Activated CD8-positive, alpha-beta memory T cell treated with anti-CD3 and anti-CD28 coated beads for 24 hours (primary cell): ENCODE results near the gene PDCD10.

Experiments
- DNase-seq: peaks from one replicate; pipeline ENCODE4 v3.0.0-alpha.2; 2020

The PDCD10 gene

GRCh38 chr3:167734498-167735232 is at the start of gene PDCD10:
TSS of gene PDCD10 (minus strand) at chr3:167734892. CDS start at chr3:167720157, 14,735 bp downstream.
- DNase-seq = peak; percentile 97

GRCh38 chr3:167783781-167784180 is 49.1 kb upstream of the PDCD10 start:
- no peak for DNase-seq

GRCh38 chr3:167780214-167780883 is 45.7 kb upstream of the PDCD10 start:
- DNase-seq = no peak

- no peak for DNase-seq
Observed at GRCh38 chr3:167777356-167777755, 42.7 kb upstream of the PDCD10 start.

GRCh38 chr3:167776066-167776685 is 41.5 kb upstream of the PDCD10 start:
- DNase-seq = no peak

- no peak for DNase-seq
Observed at GRCh38 chr3:167773584-167773983, 38.9 kb upstream of the PDCD10 start.

- DNase-seq = no peak
Observed at GRCh38 chr3:167772992-167773391, 38.3 kb upstream of the PDCD10 start.

GRCh38 chr3:167762296-167762695 is 27.6 kb upstream of the PDCD10 start:
- no peak for DNase-seq

- DNase-seq = no peak
Observed at GRCh38 chr3:167761302-167761701, 26.6 kb upstream of the PDCD10 start.

- DNase-seq = no peak
Observed at GRCh38 chr3:167754049-167754448, 19.4 kb upstream of the PDCD10 start.

- DNase-seq = no peak
Observed at GRCh38 chr3:167750272-167750971, 15.7 kb upstream of the PDCD10 start.

GRCh38 chr3:167749728-167750127 is 15.0 kb upstream of the PDCD10 start:
- DNase-seq = no peak

GRCh38 chr3:167749209-167749608 is 14.5 kb upstream of the PDCD10 start:
- no peak for DNase-seq

GRCh38 chr3:167743799-167744198 is 9.1 kb upstream of the PDCD10 start:
- no peak for DNase-seq

GRCh38 chr3:167742338-167742737 is 7.6 kb upstream of the PDCD10 start:
- DNase-seq = no peak

GRCh38 chr3:167740961-167741587 is 6.4 kb upstream of the PDCD10 start:
- DNase-seq = no peak

GRCh38 chr3:167739190-167739810 is 4.6 kb upstream of the PDCD10 start:
- no peak for DNase-seq

GRCh38 chr3:167738037-167738436 is 3.3 kb upstream of the PDCD10 start:
- DNase-seq = no peak

- DNase-seq = no peak
Observed at GRCh38 chr3:167736997-167737396, 2.3 kb upstream of the PDCD10 start.

GRCh38 chr3:167736264-167736787 is 1.6 kb upstream of the PDCD10 start:
- DNase-seq = no peak

- peak; percentile 92 for DNase-seq
Observed at GRCh38 chr3:167735233-167736138, 794 bp upstream of the PDCD10 start, which contains the start of gene SERPINI1. TSS of gene SERPINI1 (plus strand) at chr3:167735721. CDS start at chr3:167789129, 53,408 bp downstream.
